Gastroesophageal sphincter (tissue), 3 donors: ENCODE results near the gene MAGEA2B.

Experiments
- CTCF ChIP-seq, 4 experiments: fragments of 200-600 bp in 2 of 4; fragments of 450-650 bp in 2 of 4; sonication (generic) in 1 of 4; IDR thresholded peaks; one replicate each; pipeline ENCODE4 v1.5.1; 2017 to 2019; ENCODE audit warnings: antibody characterized with exemption in 4 of 4, mild to moderate bottlenecking in 2 of 4, moderate library complexity in 2 of 4
- POLR2A ChIP-seq, 2 donors: fragments of 450-650 bp; IDR thresholded peaks; one replicate each; pipeline ENCODE4 v1.6.1; 2017; ENCODE audit warnings: antibody characterized with exemption in 2 of 2, mild to moderate bottlenecking in 2 of 2, moderate library complexity in 1 of 2
- POLR2AphosphoS5 ChIP-seq: sonication (generic); formaldehyde crosslinking; IDR thresholded peaks from one replicate; pipeline ENCODE4 v1.6.1; 2017; ENCODE audit warnings: antibody characterized with exemption

- TF ChIP-seq CTCF (IDR thresholded peaks at IDR 0.05): no peak
- TF ChIP-seq POLR2AphosphoS5: no peak
- TF ChIP-seq POLR2A (IDR thresholded peaks at IDR 0.05): no peak
These were observed 24.1 kb downstream of the MAGEA2B start for GRCh38 chrX:152738560-152738959.
